Upper lobe of left lung (tissue), 4 donors: ENCODE measurements around the gene ZFHX3.

Experiments used
- EP300 ChIP-seq, 4 donors: sonication (generic); formaldehyde crosslinking; IDR thresholded peaks; one replicate each; pipeline ENCODE4 v1.5.1; 2017; ENCODE audit warnings: antibody characterized with exemption in 4 of 4, control low read depth in 2 of 4
- POLR2A ChIP-seq, 4 donors: fragments of 450-650 bp; IDR thresholded peaks; one replicate each; pipeline ENCODE4 v1.5.1; 2016 to 2017; ENCODE audit warnings: antibody characterized with exemption in 4 of 4, mild to moderate bottlenecking in 2 of 4
- POLR2AphosphoS5 ChIP-seq, 2 donors: sonication (generic); formaldehyde crosslinking; IDR thresholded peaks; one replicate each; pipeline ENCODE4 v1.5.1; 2017; ENCODE audit warnings: antibody characterized with exemption in 2 of 2
- TF ChIP-seq, protein P1 (sequence below), 6 experiments: fragments of 450-650 bp in 4 of 6; fragments of 200-600 bp in 2 of 6; sonication (generic) in 2 of 6; IDR thresholded peaks; one replicate each; pipeline ENCODE4 v1.5.1; 2016 to 2019; ENCODE audit warnings: antibody characterized with exemption in 6 of 6

DNA sequence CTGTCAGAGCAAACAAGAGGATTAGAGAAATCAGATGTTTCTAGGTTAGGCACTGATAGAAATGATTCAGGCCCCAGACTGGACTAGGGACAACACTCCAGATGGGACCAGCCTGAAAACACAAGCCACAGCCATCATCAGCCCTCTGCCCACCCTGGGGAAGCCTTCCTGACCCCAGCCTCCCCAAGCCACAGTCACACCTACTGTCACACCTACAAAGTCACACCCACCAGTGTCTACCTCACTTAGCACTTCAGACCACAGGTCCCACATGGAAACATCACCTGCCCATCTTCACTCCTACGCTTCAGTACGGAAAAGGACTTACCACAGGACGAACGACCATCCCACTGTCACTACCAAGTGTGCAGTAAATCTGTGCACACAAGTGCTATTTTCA, 197.9 kb downstream of the ZFHX3 start:
- no peak for TF ChIP-seq EP300 (IDR thresholded peaks at IDR 0.05)
- TF ChIP-seq POLR2AphosphoS5 (IDR thresholded peaks at IDR 0.05) = no peak
- TF ChIP-seq, protein P1, sequence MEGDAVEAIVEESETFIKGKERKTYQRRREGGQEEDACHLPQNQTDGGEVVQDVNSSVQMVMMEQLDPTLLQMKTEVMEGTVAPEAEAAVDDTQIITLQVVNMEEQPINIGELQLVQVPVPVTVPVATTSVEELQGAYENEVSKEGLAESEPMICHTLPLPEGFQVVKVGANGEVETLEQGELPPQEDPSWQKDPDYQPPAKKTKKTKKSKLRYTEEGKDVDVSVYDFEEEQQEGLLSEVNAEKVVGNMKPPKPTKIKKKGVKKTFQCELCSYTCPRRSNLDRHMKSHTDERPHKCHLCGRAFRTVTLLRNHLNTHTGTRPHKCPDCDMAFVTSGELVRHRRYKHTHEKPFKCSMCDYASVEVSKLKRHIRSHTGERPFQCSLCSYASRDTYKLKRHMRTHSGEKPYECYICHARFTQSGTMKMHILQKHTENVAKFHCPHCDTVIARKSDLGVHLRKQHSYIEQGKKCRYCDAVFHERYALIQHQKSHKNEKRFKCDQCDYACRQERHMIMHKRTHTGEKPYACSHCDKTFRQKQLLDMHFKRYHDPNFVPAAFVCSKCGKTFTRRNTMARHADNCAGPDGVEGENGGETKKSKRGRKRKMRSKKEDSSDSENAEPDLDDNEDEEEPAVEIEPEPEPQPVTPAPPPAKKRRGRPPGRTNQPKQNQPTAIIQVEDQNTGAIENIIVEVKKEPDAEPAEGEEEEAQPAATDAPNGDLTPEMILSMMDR (IDR thresholded peaks at IDR 0.05) = no peak
- no peak for TF ChIP-seq POLR2A (IDR thresholded peaks at IDR 0.05)
